HG03159 (cell line): ENCODE measurements around the gene SORBS1.

Source experiments
- ATAC-seq: cut with Tn5 transposase; IDR thresholded peaks from one replicate; pipeline ENCODE4 v1.9.1; 2021; ENCODE audit warnings: mild to moderate bottlenecking, moderate library complexity; ENCODE audit not compliant: unreplicated experiment

The SORBS1 gene

GRCh38 chr10:95330966-95331453, 230.2 kb downstream of the SORBS1 start:
- ATAC-seq: no peak

- no peak for ATAC-seq
Measured at GRCh38 chr10:95329296-95329695, 231.9 kb downstream of the SORBS1 start.

GRCh38 chr10:95328013-95328412, 233.2 kb downstream of the SORBS1 start:
- ATAC-seq: no peak

GRCh38 chr10:95327367-95327766, 233.8 kb downstream of the SORBS1 start:
- ATAC-seq: no peak

- no peak for ATAC-seq
Measured at GRCh38 chr10:95326396-95326795, 234.8 kb downstream of the SORBS1 start.

- ATAC-seq: no peak
Measured at GRCh38 chr10:95325863-95326262, 235.3 kb downstream of the SORBS1 start.

GRCh38 chr10:95324436-95325268, 236.5 kb downstream of the SORBS1 start:
- ATAC-seq: no peak

GRCh38 chr10:95321554-95322301, 239.4 kb downstream of the SORBS1 start:
- ATAC-seq: no peak

- ATAC-seq: no peak
Measured at GRCh38 chr10:95319239-95319638, 241.9 kb downstream of the SORBS1 start.

- ATAC-seq: no peak
Measured at GRCh38 chr10:95315509-95315908, 245.7 kb downstream of the SORBS1 start.

- no peak for ATAC-seq
Measured at GRCh38 chr10:95314192-95314918, 246.8 kb downstream of the SORBS1 start.

- no peak for ATAC-seq
Measured at GRCh38 chr10:95312986-95313495, 248.1 kb downstream of the SORBS1 start.

GRCh38 chr10:95312257-95312656, 248.9 kb downstream of the SORBS1 start:
- ATAC-seq: no peak

- ATAC-seq: peak; percentile 66
Measured at GRCh38 chr10:95309958-95310357, 251.2 kb downstream of the SORBS1 start.

GRCh38 chr10:95308389-95309302, 252.5 kb downstream of the SORBS1 start:
- no peak for ATAC-seq

GRCh38 chr10:95306851-95307250, 254.3 kb downstream of the SORBS1 start:
- ATAC-seq: no peak

GRCh38 chr10:95306318-95306650, 254.9 kb downstream of the SORBS1 start:
- ATAC-seq: no peak

GRCh38 chr10:95305606-95306317, 255.4 kb downstream of the SORBS1 start:
- no peak for ATAC-seq

- ATAC-seq: no peak
Measured at GRCh38 chr10:95304976-95305375, 256.2 kb downstream of the SORBS1 start.

- no peak for ATAC-seq
Measured at GRCh38 chr10:95304463-95304862, 256.7 kb downstream of the SORBS1 start.
